SK-N-SH (cell line): ENCODE results near the gene SMIM13.

ENCODE experiments used
- FOXJ3 ChIP-seq: sonication (generic); formaldehyde crosslinking; IDR thresholded peaks from 2 replicates; pipeline ENCODE4 v1.5.1; 2020; ENCODE audit warnings: mild to moderate bottlenecking, missing genetic modification reagents
- GABPA ChIP-seq: IDR thresholded peaks from 2 replicates; pipeline ENCODE4 v1.4.0; 2012; ENCODE audit warnings: low read depth, mild to moderate bottlenecking
- JUND ChIP-seq: IDR thresholded peaks from 2 replicates; pipeline ENCODE4 v1.4.0; 2012
- POLR2AphosphoS5 ChIP-seq: IDR thresholded peaks from 2 replicates; pipeline ENCODE4 v1.6.1; 2012; ENCODE audit warnings: low read depth, low read length
- RAD21 ChIP-seq: IDR thresholded peaks from 2 replicates; pipeline ENCODE4 v1.6.1; 2012; ENCODE audit warnings: mild to moderate bottlenecking, low read length
- RCOR1 ChIP-seq: fragments of 150-350 bp; IDR thresholded peaks from 2 replicates; pipeline ENCODE4 v1.6.1; 2017; ENCODE audit warnings: antibody characterized with exemption, low read length
- REST ChIP-seq: IDR thresholded peaks from 2 replicates; pipeline ENCODE4 v1.6.1; 2012; ENCODE audit warnings: mild to moderate bottlenecking, low read depth, low read length, moderate library complexity
- SIN3A ChIP-seq: IDR thresholded peaks from 2 replicates; pipeline ENCODE4 v1.6.1; 2012; ENCODE audit warnings: low read depth, mild to moderate bottlenecking, low read length, moderate library complexity, borderline replicate concordance
- TCF12 ChIP-seq: IDR thresholded peaks from 2 replicates; pipeline ENCODE4 v1.4.0; 2012
- TEAD4 ChIP-seq: IDR thresholded peaks from 2 replicates; pipeline ENCODE4 v1.4.0; 2012; ENCODE audit warnings: mild to moderate bottlenecking, borderline replicate concordance; ENCODE audit not compliant: insufficient read depth
- USF2 ChIP-seq: fragments of 150-350 bp; IDR thresholded peaks from 2 replicates; pipeline ENCODE4 v1.6.1; 2017; ENCODE audit warnings: antibody characterized with exemption, low read length, low read depth, borderline replicate concordance
- YY1 ChIP-seq: IDR thresholded peaks from 2 replicates; pipeline ENCODE4 v1.4.0; 2012; ENCODE audit warnings: low read depth, mild to moderate bottlenecking
- TF ChIP-seq, protein P1 (sequence below): fragments of 200-600 bp; sonication (generic); IDR thresholded peaks from 2 replicates; pipeline ENCODE4 v1.6.1; 2017; ENCODE audit warnings: antibody characterized with exemption, mild to moderate bottlenecking, moderate library complexity
- TF ChIP-seq, protein P2 (sequence below): IDR thresholded peaks from 2 replicates; pipeline ENCODE4 v1.4.0; 2012; ENCODE audit warnings: low read depth, borderline replicate concordance

DNA sequence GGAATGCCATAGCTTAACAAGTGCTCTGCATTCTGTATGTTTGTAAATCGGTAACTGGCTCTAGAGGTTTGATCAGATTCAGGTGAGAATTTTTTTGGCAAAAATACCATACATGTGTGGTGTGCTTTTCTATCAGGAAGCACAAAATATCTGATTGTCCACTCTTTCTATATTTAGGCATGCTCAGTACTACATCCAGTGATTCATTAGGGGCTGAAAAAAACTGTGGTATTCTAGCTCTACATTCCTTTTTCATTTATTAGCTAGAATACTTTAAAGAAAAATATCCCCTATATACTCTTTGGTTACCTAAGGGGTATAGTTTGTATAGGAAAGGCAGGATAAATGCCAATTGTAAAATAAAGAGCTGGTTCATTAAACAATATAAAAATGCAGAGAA, 38.9 kb upstream of the SMIM13 start:
- TF ChIP-seq, protein P1, sequence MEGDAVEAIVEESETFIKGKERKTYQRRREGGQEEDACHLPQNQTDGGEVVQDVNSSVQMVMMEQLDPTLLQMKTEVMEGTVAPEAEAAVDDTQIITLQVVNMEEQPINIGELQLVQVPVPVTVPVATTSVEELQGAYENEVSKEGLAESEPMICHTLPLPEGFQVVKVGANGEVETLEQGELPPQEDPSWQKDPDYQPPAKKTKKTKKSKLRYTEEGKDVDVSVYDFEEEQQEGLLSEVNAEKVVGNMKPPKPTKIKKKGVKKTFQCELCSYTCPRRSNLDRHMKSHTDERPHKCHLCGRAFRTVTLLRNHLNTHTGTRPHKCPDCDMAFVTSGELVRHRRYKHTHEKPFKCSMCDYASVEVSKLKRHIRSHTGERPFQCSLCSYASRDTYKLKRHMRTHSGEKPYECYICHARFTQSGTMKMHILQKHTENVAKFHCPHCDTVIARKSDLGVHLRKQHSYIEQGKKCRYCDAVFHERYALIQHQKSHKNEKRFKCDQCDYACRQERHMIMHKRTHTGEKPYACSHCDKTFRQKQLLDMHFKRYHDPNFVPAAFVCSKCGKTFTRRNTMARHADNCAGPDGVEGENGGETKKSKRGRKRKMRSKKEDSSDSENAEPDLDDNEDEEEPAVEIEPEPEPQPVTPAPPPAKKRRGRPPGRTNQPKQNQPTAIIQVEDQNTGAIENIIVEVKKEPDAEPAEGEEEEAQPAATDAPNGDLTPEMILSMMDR: no peak
- no peak for TF ChIP-seq SIN3A
- TF ChIP-seq FOXJ3 (CRISPR knock-in tag): no peak
- no peak for TF ChIP-seq JUND
- TF ChIP-seq RCOR1: no peak
- TF ChIP-seq RAD21: no peak
- no peak for TF ChIP-seq REST
- TF ChIP-seq POLR2AphosphoS5: no peak
- TF ChIP-seq, protein P2, sequence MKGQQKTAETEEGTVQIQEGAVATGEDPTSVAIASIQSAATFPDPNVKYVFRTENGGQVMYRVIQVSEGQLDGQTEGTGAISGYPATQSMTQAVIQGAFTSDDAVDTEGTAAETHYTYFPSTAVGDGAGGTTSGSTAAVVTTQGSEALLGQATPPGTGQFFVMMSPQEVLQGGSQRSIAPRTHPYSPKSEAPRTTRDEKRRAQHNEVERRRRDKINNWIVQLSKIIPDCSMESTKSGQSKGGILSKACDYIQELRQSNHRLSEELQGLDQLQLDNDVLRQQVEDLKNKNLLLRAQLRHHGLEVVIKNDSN: no peak
- TF ChIP-seq USF2: no peak
- TF ChIP-seq GABPA: no peak
- no peak for TF ChIP-seq TEAD4
- no peak for TF ChIP-seq YY1
- no peak for TF ChIP-seq TCF12
